Liver (tissue), 9 donors: ENCODE results near the gene TTLL13. TPM values are rescaled to one million over a fixed set of nuclear protein-coding genes. Genes with fewer than 3 reads are reported as not detected.

Source experiments
- DNase-seq: peaks from one replicate; pipeline ENCODE4 v3.0.0-alpha.2; 2017; ENCODE audit warnings: low spot score
- H3K27ac ChIP-seq, 2 donors: one replicate each; pipeline ENCODE4 v1.7.0; 2013; ENCODE audit warnings: inconsistent platforms in 2 of 2, low read length in 2 of 2, control low read depth in 1 of 2, low read depth in 1 of 2, mild to moderate bottlenecking in 1 of 2
- H3K27me3 ChIP-seq, 4 donors: one replicate each; pipeline versions ENCODE4 v1.6.1 to v1.7.0; 2013; ENCODE audit warnings: low read length in 3 of 4, inconsistent platforms in 1 of 4, mild to moderate bottlenecking in 1 of 4, moderate library complexity in 1 of 4; ENCODE audit not compliant: control insufficient read depth in 4 of 4, insufficient read depth in 4 of 4
- H3K36me3 ChIP-seq, 4 donors: one replicate each; pipeline versions ENCODE4 v1.6.1 to v1.7.0; 2013; ENCODE audit warnings: low read length in 3 of 4, mild to moderate bottlenecking in 3 of 4, low read depth in 1 of 4, moderate library complexity in 1 of 4; ENCODE audit not compliant: control insufficient read depth in 4 of 4, insufficient read depth in 3 of 4
- H3K4me1 ChIP-seq, 4 donors: one replicate each; pipeline versions ENCODE4 v1.6.1 to v1.7.0; 2013; ENCODE audit warnings: low read length in 3 of 4, mild to moderate bottlenecking in 3 of 4, moderate library complexity in 1 of 4; ENCODE audit not compliant: control insufficient read depth in 4 of 4, insufficient read depth in 4 of 4
- H3K4me3 ChIP-seq, 3 donors: one replicate each; pipeline versions ENCODE4 v1.6.1 to v1.7.0; 2013; ENCODE audit warnings: low read length in 3 of 3, control low read depth in 1 of 3, low read depth in 1 of 3, mild to moderate bottlenecking in 1 of 3
- H3K9ac ChIP-seq, 2 donors: one replicate each; pipeline ENCODE4 v1.7.0; 2013; ENCODE audit warnings: low read length in 2 of 2, mild to moderate bottlenecking in 2 of 2, moderate library complexity in 2 of 2, control low read depth in 1 of 2, low read depth in 1 of 2
- H3K9me3 ChIP-seq, 4 donors: one replicate each; pipeline versions ENCODE4 v1.6.1 to v1.7.0; 2013; ENCODE audit warnings: low read length in 3 of 4; ENCODE audit not compliant: control insufficient read depth in 4 of 4
- EGR1 ChIP-seq, 2 donors: IDR thresholded peaks; 2 replicates each; pipeline ENCODE4 v1.6.1; 2016 to 2018; ENCODE audit warnings: antibody characterized with exemption in 2 of 2, low read depth in 2 of 2
- FOXA1 ChIP-seq: IDR thresholded peaks from 2 replicates; pipeline ENCODE4 v1.6.1; 2016; ENCODE audit warnings: antibody characterized with exemption
- FOXA2 ChIP-seq: IDR thresholded peaks from 2 replicates; pipeline ENCODE4 v1.6.1; 2016; ENCODE audit warnings: antibody characterized with exemption
- GABPA ChIP-seq, 2 donors: IDR thresholded peaks in 1 of 2; conservative IDR thresholded peaks in 1 of 2; 2 replicates each; pipeline ENCODE4 v1.6.1; 2016; ENCODE audit warnings: antibody characterized with exemption in 2 of 2, mild to moderate bottlenecking in 1 of 2, moderate library complexity in 1 of 2
- HNF4A ChIP-seq, 2 donors: conservative IDR thresholded peaks; 2 replicates each; pipeline ENCODE4 v1.6.1; 2016; ENCODE audit warnings: antibody characterized with exemption in 2 of 2, mild to moderate bottlenecking in 2 of 2
- HNF4G ChIP-seq: IDR thresholded peaks from 2 replicates; pipeline ENCODE4 v1.6.1; 2016; ENCODE audit warnings: antibody characterized with exemption
- JUND ChIP-seq, 2 donors: IDR thresholded peaks; 2 replicates each; pipeline ENCODE4 v1.6.1; 2016; ENCODE audit warnings: antibody characterized with exemption in 2 of 2
- NR2F2 ChIP-seq: IDR thresholded peaks from 2 replicates; pipeline ENCODE4 v1.6.1; 2016; ENCODE audit warnings: antibody characterized with exemption
- RAD21 ChIP-seq, 2 donors: IDR thresholded peaks; 2 replicates each; pipeline ENCODE4 v1.6.1; 2016; ENCODE audit warnings: antibody characterized with exemption in 2 of 2, mild to moderate bottlenecking in 2 of 2
- RXRA ChIP-seq, 2 donors: IDR thresholded peaks; 2 replicates each; pipeline ENCODE4 v1.6.1; 2017 to 2018; ENCODE audit warnings: antibody characterized with exemption in 2 of 2, mild to moderate bottlenecking in 1 of 2
- SP1 ChIP-seq: IDR thresholded peaks from 2 replicates; pipeline ENCODE4 v1.6.1; 2018; ENCODE audit warnings: antibody characterized with exemption, mild to moderate bottlenecking
- TAF1 ChIP-seq: conservative IDR thresholded peaks from 2 replicates; pipeline ENCODE4 v1.6.1; 2016; ENCODE audit warnings: antibody characterized with exemption, mild to moderate bottlenecking
- YY1 ChIP-seq: IDR thresholded peaks from 2 replicates; pipeline ENCODE4 v1.6.1; 2016; ENCODE audit warnings: antibody characterized with exemption, mild to moderate bottlenecking
- WGBS: extraction: QIAGEN DNeasy Blood & Tissue Kit; methylation state at CpG from one replicate; pipeline ENCODE4 v1.1.7; 2013; 5-methylcytosine and 5-hydroxymethylcytosine counted together
- polyA plus RNA-seq, 2 donors: library from polyadenylated mRNA; stranded (reverse) in 1 of 2; unstranded in 1 of 2; fragments of 200-250 nt in 1 of 2; fragments of >200 nt in 1 of 2; fragmentation: Nextera tagmentation in 1 of 2; extraction: Ambion mirVana in 1 of 2; gene quantifications; one replicate each; pipeline versions ENCODE4 v1.2.1 to v1.2.3, GENCODE V29; 2013 to 2015
- total RNA-seq, 2 donors: library from RNA; depleted of rRNA; stranded (reverse); fragments of >200 nt; gene quantifications; one replicate each; pipeline ENCODE4 v1.2.3, GENCODE V29; 2014
- TF ChIP-seq, protein P1 (sequence below): IDR thresholded peaks from 2 replicates; pipeline ENCODE4 v1.6.1; 2016; ENCODE audit warnings: antibody characterized with exemption
- TF ChIP-seq, protein P2 (sequence below): IDR thresholded peaks from 2 replicates; pipeline ENCODE4 v1.6.1; 2016; ENCODE audit warnings: antibody characterized with exemption, mild to moderate bottlenecking
- TF ChIP-seq, protein P3 (sequence below): fragments of 150-350 bp; IDR thresholded peaks from 2 replicates; pipeline ENCODE4 v1.5.1; 2017; ENCODE audit warnings: improper control_type of control experiment, low read depth, low read length; ENCODE audit not compliant: missing input control
- TF ChIP-seq, protein P4 (sequence below): IDR thresholded peaks from 2 replicates; pipeline ENCODE4 v1.6.1; 2016; ENCODE audit warnings: antibody characterized with exemption
- donor health status: healthy.
- donor health status: healthy.
- donor health status: healthy.
- donor health status: healthy.
- donor health status: healthy.

The TTLL13 gene
- total and polyA plus RNA-seq, 4 donors = 0.08 to 0.17 TPM; not detected in 2

DNA sequence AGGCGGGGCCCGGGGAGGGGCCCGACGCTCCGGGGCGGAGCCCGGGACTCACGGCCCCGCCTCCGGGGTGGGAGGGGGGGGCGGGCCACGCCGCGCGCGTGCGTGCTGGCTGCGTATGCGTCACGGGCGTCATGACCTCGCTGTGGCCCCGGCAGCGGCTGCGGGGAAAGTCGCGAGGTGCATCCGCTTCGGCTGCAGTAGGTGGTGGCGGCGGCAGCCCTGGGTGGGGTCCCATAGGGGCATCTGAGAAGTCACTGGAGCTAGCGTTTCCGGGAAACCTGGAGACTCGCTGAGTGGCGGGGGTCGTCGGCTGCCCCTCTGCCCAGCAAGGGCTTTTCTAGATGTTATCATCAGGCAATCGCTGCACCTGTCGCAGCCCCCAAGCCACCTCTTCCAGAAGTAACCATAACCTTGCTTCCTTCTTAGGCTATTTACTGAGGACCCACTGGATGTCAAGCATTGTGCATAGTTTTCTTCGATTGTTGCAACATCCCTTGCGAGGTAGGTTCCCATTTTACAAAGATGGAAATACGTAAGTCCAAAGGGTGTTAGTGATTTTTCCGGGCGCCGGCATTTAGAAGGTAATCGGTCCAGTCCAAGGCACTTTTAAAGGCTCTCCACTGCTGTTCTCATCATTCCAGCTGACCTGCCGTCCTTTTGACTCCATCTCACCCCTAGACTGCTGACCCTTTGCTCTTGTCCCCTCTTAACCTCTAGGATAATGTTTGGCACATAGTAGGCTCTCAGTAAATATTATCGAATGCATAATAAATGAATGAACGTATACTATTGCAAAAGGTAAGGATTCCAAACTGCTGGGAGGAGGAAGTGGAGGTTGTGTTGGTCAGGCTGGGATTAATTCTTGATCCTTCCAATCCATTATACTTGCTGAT lies 15.0 kb upstream of the TTLL13 start, which contains the start of gene GDPGP1:
Gene GDPGP1 (plus strand): TSS at position 114 of the 893 bp plus-strand sequence. CDS start 6,700 bp downstream, outside the sequence.
- whole genome bisulfite sequencing = 2% methylated on average over 49 of the region's 49 CpGs
- H3K27me3 ChIP-seq = no peaks in the 10 kb centered on the region
- no peaks in the 10 kb centered on the region for H3K9me3 ChIP-seq
- peak within 1 kb of the TSS; percentile 83 to 90 for H3K9ac ChIP-seq
- TF ChIP-seq RXRA (IDR thresholded peaks at IDR 0.05) (peak; percentile 16 to 58), RAD21 (IDR thresholded peaks at IDR 0.05) (peak; percentile 7 to 19), FOXA1 (no peak), GABPA (IDR thresholded peaks at IDR 0.05 in 1 of 2, conservative IDR thresholded peaks at IDR 0.05 in 1 of 2) (no peak), SP1 (peak; percentile 18), FOXA2 (no peak), NR2F2 (peak; percentile 62), HNF4G (peak; percentile 60), TAF1 (peak; percentile 18), YY1 (peak; percentile 62), HNF4A (conservative IDR thresholded peaks at IDR 0.05) (peak; percentile 56 to 72)
- TF ChIP-seq, protein P1, sequence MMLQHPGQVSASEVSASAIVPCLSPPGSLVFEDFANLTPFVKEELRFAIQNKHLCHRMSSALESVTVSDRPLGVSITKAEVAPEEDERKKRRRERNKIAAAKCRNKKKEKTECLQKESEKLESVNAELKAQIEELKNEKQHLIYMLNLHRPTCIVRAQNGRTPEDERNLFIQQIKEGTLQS = no peak
- TF ChIP-seq, protein P2, sequence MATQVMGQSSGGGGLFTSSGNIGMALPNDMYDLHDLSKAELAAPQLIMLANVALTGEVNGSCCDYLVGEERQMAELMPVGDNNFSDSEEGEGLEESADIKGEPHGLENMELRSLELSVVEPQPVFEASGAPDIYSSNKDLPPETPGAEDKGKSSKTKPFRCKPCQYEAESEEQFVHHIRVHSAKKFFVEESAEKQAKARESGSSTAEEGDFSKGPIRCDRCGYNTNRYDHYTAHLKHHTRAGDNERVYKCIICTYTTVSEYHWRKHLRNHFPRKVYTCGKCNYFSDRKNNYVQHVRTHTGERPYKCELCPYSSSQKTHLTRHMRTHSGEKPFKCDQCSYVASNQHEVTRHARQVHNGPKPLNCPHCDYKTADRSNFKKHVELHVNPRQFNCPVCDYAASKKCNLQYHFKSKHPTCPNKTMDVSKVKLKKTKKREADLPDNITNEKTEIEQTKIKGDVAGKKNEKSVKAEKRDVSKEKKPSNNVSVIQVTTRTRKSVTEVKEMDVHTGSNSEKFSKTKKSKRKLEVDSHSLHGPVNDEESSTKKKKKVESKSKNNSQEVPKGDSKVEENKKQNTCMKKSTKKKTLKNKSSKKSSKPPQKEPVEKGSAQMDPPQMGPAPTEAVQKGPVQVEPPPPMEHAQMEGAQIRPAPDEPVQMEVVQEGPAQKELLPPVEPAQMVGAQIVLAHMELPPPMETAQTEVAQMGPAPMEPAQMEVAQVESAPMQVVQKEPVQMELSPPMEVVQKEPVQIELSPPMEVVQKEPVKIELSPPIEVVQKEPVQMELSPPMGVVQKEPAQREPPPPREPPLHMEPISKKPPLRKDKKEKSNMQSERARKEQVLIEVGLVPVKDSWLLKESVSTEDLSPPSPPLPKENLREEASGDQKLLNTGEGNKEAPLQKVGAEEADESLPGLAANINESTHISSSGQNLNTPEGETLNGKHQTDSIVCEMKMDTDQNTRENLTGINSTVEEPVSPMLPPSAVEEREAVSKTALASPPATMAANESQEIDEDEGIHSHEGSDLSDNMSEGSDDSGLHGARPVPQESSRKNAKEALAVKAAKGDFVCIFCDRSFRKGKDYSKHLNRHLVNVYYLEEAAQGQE = peak; percentile 47
- TF ChIP-seq, protein P3, sequence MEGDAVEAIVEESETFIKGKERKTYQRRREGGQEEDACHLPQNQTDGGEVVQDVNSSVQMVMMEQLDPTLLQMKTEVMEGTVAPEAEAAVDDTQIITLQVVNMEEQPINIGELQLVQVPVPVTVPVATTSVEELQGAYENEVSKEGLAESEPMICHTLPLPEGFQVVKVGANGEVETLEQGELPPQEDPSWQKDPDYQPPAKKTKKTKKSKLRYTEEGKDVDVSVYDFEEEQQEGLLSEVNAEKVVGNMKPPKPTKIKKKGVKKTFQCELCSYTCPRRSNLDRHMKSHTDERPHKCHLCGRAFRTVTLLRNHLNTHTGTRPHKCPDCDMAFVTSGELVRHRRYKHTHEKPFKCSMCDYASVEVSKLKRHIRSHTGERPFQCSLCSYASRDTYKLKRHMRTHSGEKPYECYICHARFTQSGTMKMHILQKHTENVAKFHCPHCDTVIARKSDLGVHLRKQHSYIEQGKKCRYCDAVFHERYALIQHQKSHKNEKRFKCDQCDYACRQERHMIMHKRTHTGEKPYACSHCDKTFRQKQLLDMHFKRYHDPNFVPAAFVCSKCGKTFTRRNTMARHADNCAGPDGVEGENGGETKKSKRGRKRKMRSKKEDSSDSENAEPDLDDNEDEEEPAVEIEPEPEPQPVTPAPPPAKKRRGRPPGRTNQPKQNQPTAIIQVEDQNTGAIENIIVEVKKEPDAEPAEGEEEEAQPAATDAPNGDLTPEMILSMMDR = peak; percentile 7
- peak within 1 kb of the TSS; percentile 96 to 97 for H3K27ac ChIP-seq
- H3K4me3 ChIP-seq = peak within 1 kb of the TSS; percentile 62 to 89 (median 86)
- H3K4me1 ChIP-seq = peaks cover 13 to 44% (median 33%) of the 10 kb centered on the region in 4 donors
- H3K36me3 ChIP-seq = peaks cover 7 to 15% (median 10%) of the 10 kb centered on the region in 4 donors
- peak; percentile 96 for DNase-seq

DNA sequence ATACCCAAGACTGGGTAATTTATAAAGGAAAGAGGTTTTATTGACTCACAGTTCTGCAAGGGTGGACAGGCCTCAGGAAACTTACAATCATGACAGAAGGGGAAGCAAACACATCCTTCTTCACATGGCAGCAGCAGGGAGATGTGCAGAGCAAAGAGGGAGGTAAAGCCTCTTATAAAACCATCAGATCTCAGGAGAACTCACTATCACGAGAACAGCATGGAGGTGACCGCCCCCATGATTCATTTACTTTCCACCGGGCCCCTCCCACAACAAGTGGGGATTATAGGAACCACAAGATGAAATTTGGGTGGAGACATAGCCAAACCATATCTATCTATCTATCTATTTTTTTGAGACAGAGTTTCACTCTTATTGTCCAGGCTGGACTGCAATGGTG lies 10.0 kb upstream of the TTLL13 start:
- WGBS = 94% methylated on average over 3 of the region's 3 CpGs
- Histone ChIP-seq H3K27me3 (no peaks in the 10 kb centered on the region), H3K4me1 (peaks cover 0 to 6% (median 4%) of the 10 kb centered on the region in 4 donors), H3K27ac (no peak overlapping the region), H3K9ac (no peak overlapping the region), H3K9me3 (no peaks in the 10 kb centered on the region), H3K4me3 (no peak overlapping the region), H3K36me3 (peaks cover 5 to 15% (median 8%) of the 10 kb centered on the region in 4 donors)
- DNase-seq = no peak
- TF ChIP-seq, protein P1 = no peak
- no peak for TF ChIP-seq NR2F2
- TF ChIP-seq GABPA (IDR thresholded peaks at IDR 0.05 in 1 of 2, conservative IDR thresholded peaks at IDR 0.05 in 1 of 2) = no peak
- TF ChIP-seq, protein P3 = no peak
- TF ChIP-seq, protein P2 = no peak
- TF ChIP-seq, protein P4, sequence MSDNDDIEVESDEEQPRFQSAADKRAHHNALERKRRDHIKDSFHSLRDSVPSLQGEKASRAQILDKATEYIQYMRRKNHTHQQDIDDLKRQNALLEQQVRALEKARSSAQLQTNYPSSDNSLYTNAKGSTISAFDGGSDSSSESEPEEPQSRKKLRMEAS = no peak
- no peak for TF ChIP-seq JUND (IDR thresholded peaks at IDR 0.05)
- no peak for TF ChIP-seq EGR1 (IDR thresholded peaks at IDR 0.05; ENCODE audit: low read depth in 2 of 2)
- no peak for TF ChIP-seq YY1
